K562 (cell line): ENCODE results near the gene RDH16. TPM values are rescaled to one million over a fixed set of nuclear protein-coding genes. Genes with fewer than 3 reads are reported as not detected.

ENCODE experiments used
- ATAC-seq: fragments of 200-7000 bp; cut with Tn5 transposase; 3 replicates; pipeline ENCODE4 v1.9.1; 2020; ENCODE audit warnings: moderate library complexity
- BruUV-seq: library from RNA; stranded (reverse); fragments of 400-500 nt; replicated peaks from 2 replicates; lab custom pipeline; 2021; lab: Mats Ljungman, UMichigan
- CTCF ChIA-PET: fragments of 300-600 bp; formaldehyde crosslinking; extraction: SDS; loops from one replicate; lab custom pipeline; 2021; ENCODE audit warnings: low intra/inter-chr PET ratio; lab: Yijun Ruan, JAX
- POLR2A ChIA-PET: fragments of 300-600, 350-650 bp; sonication (Branson Sonifier 250); formaldehyde crosslinking; extraction: SDS; loops from one replicate; lab custom pipeline; 2021; ENCODE audit warnings: antibody characterized with exemption, inconsistent platforms; lab: Yijun Ruan, JAX
- DNase-seq, 4 experiments: peaks; one replicate each; pipeline versions ENCODE4 v3.0.0 to v3.0.0-alpha.2; 2011 to 2018; ENCODE audit warnings: low spot score in 3 of 4, mixed read lengths in 3 of 4; ENCODE audit errors: extremely low read depth in 1 of 4
- FAIRE-seq: peaks from 2 replicates; lab custom pipeline; 2011; peaks lifted over from hg19 to GRCh38; lab: Jason Lieb, UNC
- H2AFZ ChIP-seq: 2 replicates; pipeline ENCODE4 v1.6.0; 2011; ENCODE audit warnings: low read depth, low read length, control low read depth, inconsistent platforms
- H3K27ac ChIP-seq: fragments of 200-600 bp; 3 replicates; pipeline ENCODE4 v1.8.0; 2011; ENCODE audit warnings: low read depth, mild to moderate bottlenecking, control low read depth, inconsistent platforms, low read length, moderate library complexity, mixed read lengths; ENCODE audit errors: extremely low read depth
- H3K27me3 ChIP-seq, 2 experiments: fragments of 300-600 bp in 1 of 2; 2 replicates in 1 of 2; 3 replicates in 1 of 2; pipeline versions ENCODE4 v1.6.0 to v1.8.0; 2011; ENCODE audit warnings: inconsistent platforms in 2 of 2, low read length in 2 of 2, mild to moderate bottlenecking in 1 of 2, mixed read lengths in 1 of 2, moderate library complexity in 1 of 2; ENCODE audit not compliant: control insufficient read depth in 2 of 2, insufficient read depth in 2 of 2
- H3K36me3 ChIP-seq: fragments of 300-600 bp; 3 replicates; pipeline ENCODE4 v1.8.0; 2011; ENCODE audit warnings: mild to moderate bottlenecking, low read length, inconsistent platforms; ENCODE audit not compliant: control insufficient read depth, insufficient read depth
- H3K4me1 ChIP-seq, 2 experiments: fragments of 200-600 bp in 1 of 2; replicated peaks in 1 of 2; 2 replicates in 1 of 2; 3 replicates in 1 of 2; pipeline versions ENCODE4 v1.5.1 to v1.8.0; 2011; ENCODE audit warnings: inconsistent platforms in 2 of 2, low read length in 2 of 2, mild to moderate bottlenecking in 1 of 2, mixed read lengths in 1 of 2, moderate library complexity in 1 of 2; ENCODE audit not compliant: control insufficient read depth in 2 of 2, insufficient read depth in 2 of 2
- H3K4me2 ChIP-seq: 2 replicates; pipeline ENCODE4 v1.6.1; 2011; ENCODE audit warnings: low read length, control low read depth, inconsistent platforms, mixed read lengths; ENCODE audit not compliant: insufficient read depth
- H3K4me3 ChIP-seq: fragments of 200-600 bp; sonication (generic), shearing (Covaris generic); 2 replicates; pipeline ENCODE4 v1.5.1; 2016; ENCODE audit warnings: control low read depth, inconsistent platforms
- H3K79me2 ChIP-seq: fragments of 200-600 bp; 3 replicates; pipeline ENCODE4 v1.8.0; 2011; ENCODE audit warnings: low read length, inconsistent platforms; ENCODE audit not compliant: control insufficient read depth, insufficient read depth
- H3K9ac ChIP-seq, 2 experiments: 2 replicates each; pipeline versions ENCODE4 v1.6.0 to v1.6.1; 2011; ENCODE audit warnings: low read depth in 2 of 2, low read length in 2 of 2, control low read depth in 1 of 2, inconsistent platforms in 1 of 2, mild to moderate bottlenecking in 1 of 2, mixed read lengths in 1 of 2; ENCODE audit not compliant: insufficient read depth in 1 of 2
- H3K9me1 ChIP-seq: one replicate; pipeline ENCODE4 v1.6.0; 2011; ENCODE audit warnings: inconsistent platforms, mild to moderate bottlenecking, low read length, moderate library complexity; ENCODE audit not compliant: control insufficient read depth, insufficient read depth
- H3K9me3 ChIP-seq: replicated peaks from 2 replicates; pipeline ENCODE4 v1.5.1; 2011; ENCODE audit warnings: low read depth, low read length, inconsistent platforms; ENCODE audit not compliant: control insufficient read depth, insufficient read depth
- H4K20me1 ChIP-seq: replicated peaks from 2 replicates; pipeline ENCODE4 v1.6.1; 2011; ENCODE audit warnings: low read length, inconsistent platforms, mixed read lengths; ENCODE audit not compliant: control insufficient read depth, insufficient read depth
- CREM ChIP-seq: IDR thresholded peaks from 2 replicates; pipeline ENCODE4 v1.6.1; 2014; ENCODE audit warnings: antibody characterized with exemption, low read depth
- FOXJ3 ChIP-seq: sonication (generic); formaldehyde crosslinking; IDR thresholded peaks from 2 replicates; pipeline ENCODE4 v1.4.0; 2020; ENCODE audit warnings: mild to moderate bottlenecking, missing genetic modification reagents
- HNRNPH1 ChIP-seq: fragments of 200-400 bp; formaldehyde crosslinking; optimal IDR thresholded peaks from 2 replicates; pipeline ENCODE3; 2017; ENCODE audit warnings: low read depth, mild to moderate bottlenecking, low read length, moderate library complexity
- MYC ChIP-seq, 2 experiments: fragments of 250-450 bp in 1 of 2; sonication (Bioruptor Pico) in 1 of 2; IDR thresholded peaks; 2 replicates each; pipeline versions ENCODE4 v1.5.1 to v1.6.1; 2012 to 2021; ENCODE audit warnings: low read depth in 2 of 2, borderline replicate concordance in 1 of 2, improper control_type of control experiment in 1 of 2, low read length in 1 of 2, mild to moderate bottlenecking in 1 of 2, moderate library complexity in 1 of 2
- NRF1 ChIP-seq, 2 experiments: fragments of 450-650 bp; IDR thresholded peaks in 1 of 2; conservative IDR thresholded peaks in 1 of 2; 2 replicates each; pipeline ENCODE4 v1.6.1; 2014; ENCODE audit warnings: mild to moderate bottlenecking in 2 of 2
- NUFIP1 ChIP-seq: fragments of 450-650 bp; IDR thresholded peaks from 2 replicates; pipeline ENCODE4 v1.6.1; 2018; ENCODE audit not compliant: partially characterized antibody
- RAD51 ChIP-seq: fragments of 450-650 bp; IDR thresholded peaks from 2 replicates; pipeline ENCODE4 v1.7.1; 2016; ENCODE audit warnings: low read depth, mild to moderate bottlenecking, borderline replicate concordance
- SNIP1 ChIP-seq: fragments of 450-650 bp; IDR thresholded peaks from 2 replicates; pipeline ENCODE4 v1.7.1; 2017; ENCODE audit warnings: low read depth, mild to moderate bottlenecking
- XRCC3 ChIP-seq: fragments of 450-650 bp; IDR thresholded peaks from 2 replicates; pipeline ENCODE4 v1.6.1; 2017; ENCODE audit warnings: mild to moderate bottlenecking, moderate library complexity
- ZFP30 ChIP-seq: fragments of 250-450 bp; sonication (Bioruptor Pico); IDR thresholded peaks from 2 replicates; pipeline ENCODE4 v1.8.0; 2022; ENCODE audit warnings: moderate library complexity, mild to moderate bottlenecking, inconsistent platforms, borderline replicate concordance
- ZNF280A ChIP-seq: fragments of 450-650 bp; IDR thresholded peaks from 2 replicates; pipeline ENCODE4 v1.6.1; 2018; ENCODE audit warnings: mild to moderate bottlenecking, low read depth; ENCODE audit not compliant: partially characterized antibody
- WGBS: fragments of 100-300 bp; shearing (Covaris generic); methylation state at CpG from one replicate; pipeline ENCODE4 v1.1.6; 2016; ENCODE audit warnings: low coverage, mixed read lengths; ENCODE audit not compliant: insufficient coverage; ENCODE audit errors: missing lambda C conversion rate; 5-methylcytosine and 5-hydroxymethylcytosine counted together
- in situ Hi-C: fragments of 300-500 bp; cut with MboI; formaldehyde crosslinking; loops from 4 replicates; pipeline ENCODE4 v1.15.0; 2018; ENCODE audit warnings: inconsistent platforms, mixed read lengths
- intact Hi-C: fragments of 100-400 bp; cut with micrococcal nuclease; formaldehyde crosslinking; loops from 2 replicates; pipeline ENCODE4 v1.14.2; 2022
- polyA plus RNA-seq, 8 experiments: library from polyadenylated mRNA; depleted of rRNA in 4 of 8; stranded (reverse) in 5 of 8; unstranded in 3 of 8; fragments of >200 nt; fragmentation: Nextera tagmentation in 2 of 8; fragmentation: Illumina TruSeq in 1 of 8; extraction: Ambion mirVana in 2 of 8; extraction: Trizol in 1 of 8; gene quantifications; 2 replicates each; pipeline versions ENCODE4 v1.2.1 to v1.2.3, GENCODE V29; 2011 to 2014; ENCODE audit warnings: inconsistent platforms in 1 of 8, missing spikeins in 1 of 8
- total RNA-seq, 7 experiments: library from RNA; depleted of rRNA in 6 of 7; stranded (reverse); fragments of >200 nt in 6 of 7; fragmentation: Illumina TruSeq in 2 of 7; extraction: Trizol in 2 of 7; gene quantifications; 2 replicates each; pipeline versions ENCODE4 v1.2.1 to v1.2.3, GENCODE V29; 2011 to 2021; ENCODE audit warnings: low replicate concordance in 1 of 7

RDH16 gene
- total and polyA plus RNA-seq, 9 of the 15 experiments (the other 6 are each of a cell fraction or from before 2014, with no cell fraction given), result 0.11 to 0.52 (median 0.22) TPM; not detected in 1

GRCh38 chr12:56998316-56998715 lies 40.9 kb upstream of the RDH16 start:
- H3K9me3 ChIP-seq, result no peaks in the 10 kb centered on the region
- H3K79me2 ChIP-seq, result peaks cover 28% of the 10 kb centered on the region
- H3K36me3 ChIP-seq, result peaks cover 46% of the 10 kb centered on the region
- DNase-seq (peak in 1 of 4 experiments; percentile 9), FAIRE-seq (no peak), ATAC-seq (no peak)
- BruUV-seq, result no TSS peak
- in situ Hi-C loops (no loop called here), intact Hi-C loops (no loop called here)
- peaks cover 14 to 30% of the 10 kb centered on the region in 2 experiments; a peak in 4 of 5 replicates for H3K4me1 ChIP-seq
- 93% methylated on average over 6 of the region's 6 CpGs for WGBS
- no peaks in the 10 kb centered on the region; the same call in 1 of the 2 replicates for H4K20me1 ChIP-seq
- H3K9ac ChIP-seq, result no peak overlapping the region
- H2AFZ ChIP-seq, result no peak overlapping the region
- H3K4me3 ChIP-seq, result no peak overlapping the region
- TF ChIP-seq FOXJ3 (CRISPR knock-in tag) (no peak), MYC (IDR thresholded peaks at IDR 0.05; ENCODE audit: low read depth, low read length) (no peak), MYC (CRISPR knock-in tag; IDR thresholded peaks at IDR 0.05; ENCODE audit: borderline replicate concordance, low read depth) (no peak), ZFP30 (CRISPR knock-in tag) (no peak), HNRNPH1 (no peak), NRF1 (conservative IDR thresholded peaks at IDR 0.05 in 1 of 2, IDR thresholded peaks at IDR 0.05 in 1 of 2) (no peak), ZNF280A (no peak), NUFIP1 (no peak), SNIP1 (no peak), CREM (no peak), RAD51 (no peak), XRCC3 (no peak)
- no peaks in the 10 kb centered on the region for H3K27me3 ChIP-seq
- H3K4me2 ChIP-seq, result no peak overlapping the region
- H3K27ac ChIP-seq, result no peak overlapping the region
- CTCF ChIA-PET, result no interaction called here
- POLR2A ChIA-PET, result interaction anchor here (1.0 kb wide), 1 partner anchor 327 kb away, joined by 3 read pairs; no protein-coding TSS in a partner anchor
- H3K9me1 ChIP-seq, result peaks cover 3% of the 10 kb centered on the region
